Measurements from ENCODE around the gene HSPA1L.

GRCh38 chr6:31850765-31851484 is 35.8 kb upstream of the HSPA1L start:
- no peak for TF ChIP-seq CTCF (tag by site-specific recombination; IDR thresholded peaks at IDR 0.05)
- TF ChIP-seq BCL11A (tag by site-specific recombination; IDR thresholded peaks at IDR 0.05; ENCODE audit: low read depth) = no peak
- no peak for TF ChIP-seq ZNF558 (tag by site-specific recombination; IDR thresholded peaks at IDR 0.05)
- no peak for TF ChIP-seq GLI4 (tag by site-specific recombination; IDR thresholded peaks at IDR 0.05)
- TF ChIP-seq ZNF747 (tag by site-specific recombination; IDR thresholded peaks at IDR 0.05) = no peak
- no peak for TF ChIP-seq YY1 (tag by site-specific recombination; IDR thresholded peaks at IDR 0.05)
- TF ChIP-seq, protein P1, sequence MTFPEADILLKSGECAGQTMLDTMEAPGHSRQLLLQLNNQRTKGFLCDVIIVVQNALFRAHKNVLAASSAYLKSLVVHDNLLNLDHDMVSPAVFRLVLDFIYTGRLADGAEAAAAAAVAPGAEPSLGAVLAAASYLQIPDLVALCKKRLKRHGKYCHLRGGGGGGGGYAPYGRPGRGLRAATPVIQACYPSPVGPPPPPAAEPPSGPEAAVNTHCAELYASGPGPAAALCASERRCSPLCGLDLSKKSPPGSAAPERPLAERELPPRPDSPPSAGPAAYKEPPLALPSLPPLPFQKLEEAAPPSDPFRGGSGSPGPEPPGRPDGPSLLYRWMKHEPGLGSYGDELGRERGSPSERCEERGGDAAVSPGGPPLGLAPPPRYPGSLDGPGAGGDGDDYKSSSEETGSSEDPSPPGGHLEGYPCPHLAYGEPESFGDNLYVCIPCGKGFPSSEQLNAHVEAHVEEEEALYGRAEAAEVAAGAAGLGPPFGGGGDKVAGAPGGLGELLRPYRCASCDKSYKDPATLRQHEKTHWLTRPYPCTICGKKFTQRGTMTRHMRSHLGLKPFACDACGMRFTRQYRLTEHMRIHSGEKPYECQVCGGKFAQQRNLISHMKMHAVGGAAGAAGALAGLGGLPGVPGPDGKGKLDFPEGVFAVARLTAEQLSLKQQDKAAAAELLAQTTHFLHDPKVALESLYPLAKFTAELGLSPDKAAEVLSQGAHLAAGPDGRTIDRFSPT (tag by site-specific recombination; IDR thresholded peaks at IDR 0.05) = no peak
- no peak for TF ChIP-seq ZNF654 (tag by site-specific recombination; IDR thresholded peaks at IDR 0.05; ENCODE audit: low read depth)
- TF ChIP-seq ZNF423 (tag by site-specific recombination; IDR thresholded peaks at IDR 0.05) = no peak
- TF ChIP-seq, protein P2, sequence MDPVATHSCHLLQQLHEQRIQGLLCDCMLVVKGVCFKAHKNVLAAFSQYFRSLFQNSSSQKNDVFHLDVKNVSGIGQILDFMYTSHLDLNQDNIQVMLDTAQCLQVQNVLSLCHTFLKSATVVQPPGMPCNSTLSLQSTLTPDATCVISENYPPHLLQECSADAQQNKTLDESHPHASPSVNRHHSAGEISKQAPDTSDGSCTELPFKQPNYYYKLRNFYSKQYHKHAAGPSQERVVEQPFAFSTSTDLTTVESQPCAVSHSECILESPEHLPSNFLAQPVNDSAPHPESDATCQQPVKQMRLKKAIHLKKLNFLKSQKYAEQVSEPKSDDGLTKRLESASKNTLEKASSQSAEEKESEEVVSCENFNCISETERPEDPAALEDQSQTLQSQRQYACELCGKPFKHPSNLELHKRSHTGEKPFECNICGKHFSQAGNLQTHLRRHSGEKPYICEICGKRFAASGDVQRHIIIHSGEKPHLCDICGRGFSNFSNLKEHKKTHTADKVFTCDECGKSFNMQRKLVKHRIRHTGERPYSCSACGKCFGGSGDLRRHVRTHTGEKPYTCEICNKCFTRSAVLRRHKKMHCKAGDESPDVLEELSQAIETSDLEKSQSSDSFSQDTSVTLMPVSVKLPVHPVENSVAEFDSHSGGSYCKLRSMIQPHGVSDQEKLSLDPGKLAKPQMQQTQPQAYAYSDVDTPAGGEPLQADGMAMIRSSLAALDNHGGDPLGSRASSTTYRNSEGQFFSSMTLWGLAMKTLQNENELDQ (tag by site-specific recombination; IDR thresholded peaks at IDR 0.05; ENCODE audit: low read depth) = no peak
- TF ChIP-seq, protein P3, sequence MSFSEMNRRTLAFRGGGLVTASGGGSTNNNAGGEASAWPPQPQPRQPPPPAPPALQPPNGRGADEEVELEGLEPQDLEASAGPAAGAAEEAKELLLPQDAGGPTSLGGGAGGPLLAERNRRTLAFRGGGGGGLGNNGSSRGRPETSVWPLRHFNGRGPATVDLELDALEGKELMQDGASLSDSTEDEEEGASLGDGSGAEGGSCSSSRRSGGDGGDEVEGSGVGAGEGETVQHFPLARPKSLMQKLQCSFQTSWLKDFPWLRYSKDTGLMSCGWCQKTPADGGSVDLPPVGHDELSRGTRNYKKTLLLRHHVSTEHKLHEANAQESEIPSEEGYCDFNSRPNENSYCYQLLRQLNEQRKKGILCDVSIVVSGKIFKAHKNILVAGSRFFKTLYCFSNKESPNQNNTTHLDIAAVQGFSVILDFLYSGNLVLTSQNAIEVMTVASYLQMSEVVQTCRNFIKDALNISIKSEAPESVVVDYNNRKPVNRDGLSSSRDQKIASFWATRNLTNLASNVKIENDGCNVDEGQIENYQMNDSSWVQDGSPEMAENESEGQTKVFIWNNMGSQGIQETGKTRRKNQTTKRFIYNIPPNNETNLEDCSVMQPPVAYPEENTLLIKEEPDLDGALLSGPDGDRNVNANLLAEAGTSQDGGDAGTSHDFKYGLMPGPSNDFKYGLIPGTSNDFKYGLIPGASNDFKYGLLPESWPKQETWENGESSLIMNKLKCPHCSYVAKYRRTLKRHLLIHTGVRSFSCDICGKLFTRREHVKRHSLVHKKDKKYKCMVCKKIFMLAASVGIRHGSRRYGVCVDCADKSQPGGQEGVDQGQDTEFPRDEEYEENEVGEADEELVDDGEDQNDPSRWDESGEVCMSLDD (tag by site-specific recombination; IDR thresholded peaks at IDR 0.05) = no peak
- TF ChIP-seq ZXDB (tag by site-specific recombination; IDR thresholded peaks at IDR 0.05) = no peak

All from HEK293 (cell line).